Tibial nerve (tissue), 4 donors: Measurements from ENCODE around the gene STAMBPL1. TPM values are rescaled to one million over a fixed set of nuclear protein-coding genes. Genes with fewer than 3 reads are reported as not detected.

ENCODE experiments used
- DNase-seq, 2 donors: peaks; one replicate each; pipeline ENCODE4 v3.0.0-alpha.2; 2019; ENCODE audit warnings: low spot score in 2 of 2
- H3K27ac ChIP-seq, 4 donors: fragments of 200-600 bp; sonication (generic) in 3 of 4; one replicate each; pipeline ENCODE4 v1.5.1; 2017 to 2019; ENCODE audit warnings: mild to moderate bottlenecking in 1 of 4
- H3K27me3 ChIP-seq, 2 donors: fragments of 200-600 bp; sonication (generic) in 1 of 2; one replicate each; pipeline versions ENCODE4 v1.5.1 to v1.6.0; 2017 to 2019
- H3K36me3 ChIP-seq, 3 donors: fragments of 200-600 bp; sonication (generic); one replicate each; pipeline ENCODE4 v1.5.1; 2018 to 2019
- H3K4me1 ChIP-seq, 4 donors: fragments of 200-600 bp; sonication (generic) in 3 of 4; one replicate each; pipeline ENCODE4 v1.5.1; 2017 to 2019
- H3K4me3 ChIP-seq, 4 donors: fragments of 200-600 bp; sonication (generic) in 3 of 4; one replicate each; pipeline ENCODE4 v1.5.1; 2017 to 2019; ENCODE audit warnings: mild to moderate bottlenecking in 1 of 4, moderate library complexity in 1 of 4
- H3K9me3 ChIP-seq, 4 donors: fragments of 200-600 bp; sonication (generic) in 3 of 4; one replicate each; pipeline ENCODE4 v1.5.1; 2017 to 2019
- EP300 ChIP-seq, 2 donors: sonication (generic); formaldehyde crosslinking; IDR thresholded peaks; one replicate each; pipeline ENCODE4 v1.6.1; 2017; ENCODE audit warnings: antibody characterized with exemption in 2 of 2, mild to moderate bottlenecking in 1 of 2
- POLR2A ChIP-seq, 2 donors: fragments of 450-650 bp; IDR thresholded peaks; one replicate each; pipeline ENCODE4 v1.6.1; 2017; ENCODE audit warnings: antibody characterized with exemption in 2 of 2, mild to moderate bottlenecking in 2 of 2, moderate library complexity in 2 of 2
- WGBS, 2 donors: methylation state at CpG; one replicate each; pipeline ENCODE4 v1.1.5; 2018; 5-methylcytosine and 5-hydroxymethylcytosine counted together
- total RNA-seq, 4 donors: library from RNA; depleted of rRNA; stranded (reverse); fragments of >200 nt; gene quantifications; one replicate each; pipeline ENCODE4 v1.1.0, GENCODE V29; 2016
- TF ChIP-seq, protein P1 (sequence below), 5 experiments: fragments of 200-600 bp in 3 of 5; fragments of 450-650 bp in 2 of 5; sonication (generic) in 3 of 5; IDR thresholded peaks; one replicate each; pipeline ENCODE4 v1.5.1; 2016 to 2019; ENCODE audit warnings: antibody characterized with exemption in 5 of 5, mild to moderate bottlenecking in 3 of 5, moderate library complexity in 2 of 5

Gene STAMBPL1
- total RNA-seq, 4 donors from 2014 or later = 14.2 to 34.5 (median 25.5) TPM

DNA sequence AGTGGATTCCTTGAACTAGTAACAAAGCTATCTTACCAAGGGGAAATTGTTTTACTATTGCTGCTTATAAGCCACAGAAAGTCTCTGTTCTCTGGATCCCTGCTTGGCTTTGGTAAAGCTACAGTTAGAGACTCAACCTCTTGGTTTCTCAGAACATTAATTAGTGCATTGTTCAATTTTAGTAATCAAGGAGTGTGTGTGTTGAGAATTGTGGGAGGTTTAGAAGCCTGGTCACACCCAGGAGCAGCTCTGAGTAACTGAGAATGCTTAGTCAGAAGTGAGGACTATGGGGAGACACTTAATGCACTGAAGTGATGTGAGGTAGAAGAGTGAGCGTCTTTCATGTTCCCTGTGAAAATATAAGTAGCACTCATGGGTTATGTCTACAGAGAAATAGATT, 80.8 kb downstream of the STAMBPL1 start:
- Histone ChIP-seq H3K9me3 (no peaks in the 10 kb centered on the region), H3K4me3 (no peak overlapping the region), H3K27ac (no peak overlapping the region), H3K27me3 (no peaks in the 10 kb centered on the region), H3K36me3 (no peaks in the 10 kb centered on the region), H3K4me1 (no peaks in the 10 kb centered on the region)
- 86 to 95% methylated on average over 1 of the region's 1 CpG for WGBS, 2 donors
- no peak for DNase-seq
- TF ChIP-seq EP300 (IDR thresholded peaks at IDR 0.05) (no peak), POLR2A (IDR thresholded peaks at IDR 0.05) (no peak)
- TF ChIP-seq, protein P1, sequence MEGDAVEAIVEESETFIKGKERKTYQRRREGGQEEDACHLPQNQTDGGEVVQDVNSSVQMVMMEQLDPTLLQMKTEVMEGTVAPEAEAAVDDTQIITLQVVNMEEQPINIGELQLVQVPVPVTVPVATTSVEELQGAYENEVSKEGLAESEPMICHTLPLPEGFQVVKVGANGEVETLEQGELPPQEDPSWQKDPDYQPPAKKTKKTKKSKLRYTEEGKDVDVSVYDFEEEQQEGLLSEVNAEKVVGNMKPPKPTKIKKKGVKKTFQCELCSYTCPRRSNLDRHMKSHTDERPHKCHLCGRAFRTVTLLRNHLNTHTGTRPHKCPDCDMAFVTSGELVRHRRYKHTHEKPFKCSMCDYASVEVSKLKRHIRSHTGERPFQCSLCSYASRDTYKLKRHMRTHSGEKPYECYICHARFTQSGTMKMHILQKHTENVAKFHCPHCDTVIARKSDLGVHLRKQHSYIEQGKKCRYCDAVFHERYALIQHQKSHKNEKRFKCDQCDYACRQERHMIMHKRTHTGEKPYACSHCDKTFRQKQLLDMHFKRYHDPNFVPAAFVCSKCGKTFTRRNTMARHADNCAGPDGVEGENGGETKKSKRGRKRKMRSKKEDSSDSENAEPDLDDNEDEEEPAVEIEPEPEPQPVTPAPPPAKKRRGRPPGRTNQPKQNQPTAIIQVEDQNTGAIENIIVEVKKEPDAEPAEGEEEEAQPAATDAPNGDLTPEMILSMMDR (IDR thresholded peaks at IDR 0.05) = no peak

DNA sequence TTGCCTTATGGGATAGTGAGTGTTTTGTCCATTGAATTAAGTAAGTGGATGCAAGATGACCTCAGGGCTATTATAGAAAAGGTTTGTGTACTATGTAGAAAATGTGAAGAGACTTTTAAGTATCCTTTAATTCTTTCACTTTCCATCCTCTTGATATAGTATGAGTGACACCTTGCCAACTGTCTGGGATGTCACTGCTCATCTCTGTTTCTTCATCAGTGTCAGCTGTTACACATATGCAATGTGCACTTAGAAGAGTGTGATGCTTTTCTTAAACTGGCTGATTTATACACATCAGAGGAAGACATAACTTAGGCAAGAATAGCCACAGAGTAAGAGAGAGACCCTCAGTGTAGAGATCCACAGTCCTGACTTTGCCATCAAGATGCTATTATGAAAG, 81.2 kb downstream of the STAMBPL1 start:
- Histone ChIP-seq H3K27ac (no peak overlapping the region), H3K27me3 (no peaks in the 10 kb centered on the region), H3K9me3 (no peaks in the 10 kb centered on the region), H3K4me1 (no peaks in the 10 kb centered on the region), H3K36me3 (no peaks in the 10 kb centered on the region), H3K4me3 (no peak overlapping the region)
- TF ChIP-seq, protein P1 (IDR thresholded peaks at IDR 0.05) = no peak
- TF ChIP-seq POLR2A (IDR thresholded peaks at IDR 0.05) (no peak), EP300 (IDR thresholded peaks at IDR 0.05) (no peak)
- no peak for DNase-seq

DNA sequence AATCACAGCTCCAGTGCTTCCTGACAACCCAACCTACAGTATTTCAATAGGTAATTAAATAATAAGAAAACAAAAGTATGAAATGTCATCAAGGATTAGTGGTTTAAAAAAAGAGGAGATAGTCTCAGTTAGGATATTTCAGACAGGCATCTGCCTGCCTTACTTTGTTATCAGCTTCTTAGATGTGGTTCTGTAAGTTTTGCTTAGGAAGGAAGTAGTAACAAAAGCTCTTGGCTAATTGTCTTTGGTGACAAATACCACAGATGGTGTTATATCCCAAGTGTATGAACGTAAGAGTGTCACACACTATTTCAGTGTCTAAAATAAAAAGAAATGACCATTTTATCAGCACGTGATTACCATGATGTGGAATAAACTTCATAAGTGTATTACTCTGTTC, 82.3 kb downstream of the STAMBPL1 start:
- WGBS, 2 donors = 71% methylated on average over 2 of the region's 2 CpGs
- H3K27me3 ChIP-seq = no peaks in the 10 kb centered on the region
- no peaks in the 10 kb centered on the region for H3K36me3 ChIP-seq
- H3K4me1 ChIP-seq = peaks cover 0 to 6% (median 0%) of the 10 kb centered on the region in 4 donors
- H3K27ac ChIP-seq = no peak overlapping the region
- no peak overlapping the region for H3K4me3 ChIP-seq
- no peak for DNase-seq
- no peaks in the 10 kb centered on the region for H3K9me3 ChIP-seq
- TF ChIP-seq, protein P1 (IDR thresholded peaks at IDR 0.05) = no peak
- TF ChIP-seq POLR2A (IDR thresholded peaks at IDR 0.05) (no peak), EP300 (IDR thresholded peaks at IDR 0.05) (no peak)

DNA sequence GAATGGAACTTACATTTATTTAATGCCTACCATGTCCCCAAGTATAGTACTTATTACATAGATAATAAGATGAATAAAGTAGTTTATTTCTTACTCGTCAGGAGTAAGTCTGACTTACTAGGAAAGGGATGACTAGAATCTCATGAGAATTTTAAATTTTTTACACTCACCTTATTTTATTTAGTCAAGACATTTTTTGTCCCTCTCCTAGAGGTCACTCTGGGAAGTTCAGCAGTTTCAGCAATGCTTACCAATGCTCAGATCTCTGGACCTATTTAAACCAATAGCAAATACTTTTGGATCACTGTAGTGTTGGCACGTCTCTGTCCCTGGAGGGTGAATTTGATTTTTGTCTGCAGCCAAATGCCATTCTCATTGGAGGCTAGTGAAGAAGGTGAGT, 83.3 kb downstream of the STAMBPL1 start:
- no peak overlapping the region for H3K4me3 ChIP-seq
- DNase-seq = no peak

DNA sequence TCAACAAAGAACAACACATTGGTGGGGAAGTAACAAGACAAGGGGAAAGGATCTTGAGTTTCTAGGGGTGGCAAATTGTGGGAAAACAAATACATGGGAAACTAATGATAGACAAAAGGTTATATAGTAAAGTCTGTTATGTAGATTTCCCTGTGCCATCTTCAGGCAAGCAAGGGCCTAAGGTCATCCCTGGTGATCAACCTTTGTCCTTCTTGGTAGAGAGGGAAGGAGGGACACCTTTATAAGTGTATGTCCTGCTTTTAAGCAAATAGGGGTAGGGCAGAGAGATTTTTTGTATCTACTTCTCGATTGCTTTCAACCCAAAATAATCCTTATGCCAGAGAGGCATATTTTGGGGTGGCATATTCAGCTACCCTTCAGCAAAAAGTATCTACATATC, 84.3 kb downstream of the STAMBPL1 start:
- Histone ChIP-seq H3K4me3 (no peak overlapping the region), H3K4me1 (peaks cover 0 to 19% (median 0%) of the 10 kb centered on the region in 4 donors), H3K36me3 (no peaks in the 10 kb centered on the region), H3K27ac (no peak overlapping the region), H3K9me3 (no peaks in the 10 kb centered on the region), H3K27me3 (no peaks in the 10 kb centered on the region)
- DNase-seq = no peak
- TF ChIP-seq POLR2A (IDR thresholded peaks at IDR 0.05) = no peak
- TF ChIP-seq, protein P1 (IDR thresholded peaks at IDR 0.05) = no peak
- TF ChIP-seq EP300 (IDR thresholded peaks at IDR 0.05) = no peak
- WGBS, 2 donors = 92 to 93% methylated on average over 1 of the region's 1 CpG

More for the DNA sequence above, 83.3 kb downstream of the STAMBPL1 start:
- Histone ChIP-seq H3K27ac (no peak overlapping the region), H3K36me3 (no peaks in the 10 kb centered on the region), H3K9me3 (no peaks in the 10 kb centered on the region), H3K4me1 (peaks cover 0 to 8% (median 0%) of the 10 kb centered on the region in 4 donors), H3K27me3 (no peaks in the 10 kb centered on the region)
- TF ChIP-seq, protein P1 (IDR thresholded peaks at IDR 0.05) = no peak
- TF ChIP-seq POLR2A (IDR thresholded peaks at IDR 0.05) = no peak
- TF ChIP-seq EP300 (IDR thresholded peaks at IDR 0.05) = no peak
- WGBS, 2 donors = 85 to 92% methylated on average over 2 of the region's 2 CpGs
